Measurements from ENCODE around the gene OR4C6. TPM values are rescaled to one million over a fixed set of nuclear protein-coding genes. Genes with fewer than 3 reads are reported as not detected.

The OR4C6 gene
- not detected for total RNA-seq
- long read RNA-seq, result 0 reads

- ATAC-seq, result no peak
- no peak for DNase-seq (ENCODE audit: missing footprints)
- intact Hi-C loops (cut with DNase I), result no loop called here
Observed at GRCh38 chr11:55661901-55662300, at the start of gene OR4C6. Gene OR4C6, plus strand, starts transcription at chr11:55662201. Its CDS starts 2,966 bp downstream, at chr11:55665167.

GRCh38 chr11:55624531-55624930, 37.5 kb upstream of the OR4C6 start:
- no peak for DNase-seq (ENCODE audit: missing footprints)
- ATAC-seq, result no peak
- intact Hi-C loops (cut with DNase I), result no loop called here

DNA sequence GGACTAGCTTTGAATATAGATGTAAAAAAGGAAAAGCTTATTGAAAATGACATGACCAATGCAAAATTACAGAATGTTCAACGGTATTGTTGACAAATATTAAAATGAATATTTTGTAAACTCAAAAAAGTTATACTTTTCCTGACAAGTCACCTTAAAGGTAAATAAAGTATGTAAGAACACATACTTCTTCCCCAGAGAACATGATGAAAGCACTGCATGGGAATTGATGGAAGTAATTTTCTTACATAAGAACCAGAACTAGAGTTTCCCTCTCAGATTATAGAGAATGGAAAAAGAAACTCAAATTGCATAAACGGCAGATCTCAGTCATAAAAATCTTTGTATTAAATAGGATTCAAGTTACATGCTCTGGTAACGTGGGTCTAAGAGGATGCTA, 27.2 kb upstream of the OR4C6 start, which contains the start of gene OR4P4:
TSS of gene OR4P4 (plus strand) at position 301 of the 400 bp plus-strand sequence.
- intact Hi-C loops (cut with DNase I), result no loop called here
- DNase-seq (ENCODE audit: missing footprints) (no peak), ATAC-seq (no peak)

DNA sequence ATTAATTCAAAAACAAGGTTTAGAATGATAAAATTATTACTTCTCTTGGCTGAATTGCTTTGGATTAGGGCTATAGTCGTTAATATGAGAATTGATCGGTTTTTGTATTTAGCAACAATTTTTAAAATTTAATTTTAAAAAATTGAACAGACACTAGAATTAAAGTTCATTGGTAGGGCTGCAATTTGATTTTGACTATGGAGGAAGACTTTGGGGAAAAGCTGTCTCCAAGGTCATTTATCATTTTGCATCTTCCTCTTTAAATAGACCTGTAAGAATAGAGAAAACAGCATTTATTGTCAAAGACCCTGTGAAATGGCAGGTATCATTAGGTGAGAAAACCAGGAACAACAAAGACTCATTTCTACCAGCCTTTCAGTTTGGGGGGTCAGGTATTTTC, 14.0 kb upstream of the OR4C6 start, which contains the start of gene OR4S2:
TSS of gene OR4S2 (plus strand) at position 301 of the 400 bp plus-strand sequence. CDS start 2,577 bp downstream, outside the sequence.
- no peak for DNase-seq (ENCODE audit: missing footprints)
- no peak for ATAC-seq
- intact Hi-C loops (cut with DNase I), result no loop called here

- no peak for DNase-seq (ENCODE audit: missing footprints)
- ATAC-seq, result no peak
Observed at GRCh38 chr11:55652560-55652959, 9.4 kb upstream of the OR4C6 start.

GRCh38 chr11:55655096-55655495, 6.9 kb upstream of the OR4C6 start:
- no peak for ATAC-seq
- intact Hi-C loops (cut with DNase I), result no loop called here
- no peak for DNase-seq (ENCODE audit: missing footprints)

More at GRCh38 chr11:55652560-55652959, 9.4 kb upstream of the OR4C6 start:
- intact Hi-C loops (cut with DNase I), result no loop called here

GRCh38 chr11:55658031-55658573, 3.9 kb upstream of the OR4C6 start:
- ATAC-seq (no peak), DNase-seq (ENCODE audit: missing footprints) (no peak)
- intact Hi-C loops (cut with DNase I), result no loop called here

DNA sequence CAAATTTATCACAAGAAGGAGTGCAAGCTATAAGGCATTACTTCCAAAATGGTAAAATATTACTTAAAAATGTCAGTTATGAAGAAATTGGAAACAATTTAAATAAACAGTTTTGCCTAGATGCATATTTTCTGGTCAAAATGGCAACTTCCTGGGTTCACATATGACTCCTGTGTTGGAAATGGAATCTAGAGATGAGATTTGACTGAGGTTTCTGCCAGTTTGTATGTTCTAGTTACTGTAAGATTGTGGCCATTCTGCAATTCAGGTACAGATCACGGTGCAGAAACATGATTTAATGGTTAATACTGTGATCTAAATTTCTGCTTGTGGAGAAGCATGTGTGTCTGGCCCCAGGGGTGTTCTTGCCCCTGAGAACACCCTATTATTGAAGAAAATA, 3.4 kb upstream of the OR4C6 start:
- intact Hi-C loops (cut with DNase I), result no loop called here
- ATAC-seq, result no peak
- DNase-seq (ENCODE audit: missing footprints), result no peak

DNA sequence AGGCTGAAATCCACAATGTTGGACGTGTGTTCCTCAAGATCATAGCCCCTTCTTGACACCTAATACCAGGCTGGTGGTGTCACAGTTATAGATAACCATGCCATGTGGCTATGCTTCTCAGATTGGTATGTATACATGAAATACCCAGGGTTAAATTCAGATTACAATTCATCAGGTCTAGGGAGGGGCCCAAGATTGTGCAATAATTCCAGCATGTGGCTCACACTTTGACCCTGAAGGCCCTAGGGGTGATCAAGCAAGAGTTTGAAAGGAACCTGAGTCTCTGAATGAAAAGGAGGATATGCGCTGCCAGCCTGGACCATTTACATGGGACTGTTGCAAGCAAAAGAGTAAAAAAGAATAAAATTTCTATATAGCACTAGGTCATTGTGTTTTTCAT, 7.4 kb downstream of the OR4C6 start:
- ATAC-seq (no peak), DNase-seq (ENCODE audit: missing footprints) (no peak)
- intact Hi-C loops (cut with DNase I), result no loop called here

GRCh38 chr11:55673860-55674259, 11.9 kb downstream of the OR4C6 start:
- ATAC-seq, result no peak
- intact Hi-C loops (cut with DNase I), result no loop called here
- no peak for DNase-seq (ENCODE audit: missing footprints)

DNA sequence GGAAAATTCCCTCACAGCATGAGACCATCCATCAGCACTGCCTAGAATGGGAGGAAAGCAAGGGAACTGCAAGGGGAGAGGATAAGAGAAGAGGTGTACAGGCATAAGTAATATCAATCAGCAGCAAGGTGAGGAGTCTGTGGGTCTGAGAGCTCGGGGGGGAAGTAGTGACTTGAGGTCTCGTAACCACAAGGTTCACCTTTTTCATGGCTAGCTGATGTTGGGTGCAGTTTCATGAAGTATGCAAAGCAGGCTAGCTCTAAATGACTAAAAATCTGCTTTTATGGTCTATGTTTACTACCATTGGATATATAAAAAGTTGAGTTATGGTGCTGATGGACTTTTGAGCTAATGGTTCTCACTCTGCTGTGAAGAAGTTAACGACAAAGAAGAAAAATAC, 35.8 kb downstream of the OR4C6 start:
- DNase-seq (ENCODE audit: missing footprints) (no peak), ATAC-seq (no peak)
- intact Hi-C loops (cut with DNase I), result no loop called here

- no peak for DNase-seq (ENCODE audit: missing footprints)
- no peak for ATAC-seq
- intact Hi-C loops (cut with DNase I), result no loop called here
Observed at GRCh38 chr11:55701429-55701828, 39.4 kb downstream of the OR4C6 start.

GRCh38 chr11:55707029-55707428, 45.0 kb downstream of the OR4C6 start:
- ATAC-seq (no peak), DNase-seq (ENCODE audit: missing footprints) (no peak)
- intact Hi-C loops (cut with DNase I), result no loop called here

DNA sequence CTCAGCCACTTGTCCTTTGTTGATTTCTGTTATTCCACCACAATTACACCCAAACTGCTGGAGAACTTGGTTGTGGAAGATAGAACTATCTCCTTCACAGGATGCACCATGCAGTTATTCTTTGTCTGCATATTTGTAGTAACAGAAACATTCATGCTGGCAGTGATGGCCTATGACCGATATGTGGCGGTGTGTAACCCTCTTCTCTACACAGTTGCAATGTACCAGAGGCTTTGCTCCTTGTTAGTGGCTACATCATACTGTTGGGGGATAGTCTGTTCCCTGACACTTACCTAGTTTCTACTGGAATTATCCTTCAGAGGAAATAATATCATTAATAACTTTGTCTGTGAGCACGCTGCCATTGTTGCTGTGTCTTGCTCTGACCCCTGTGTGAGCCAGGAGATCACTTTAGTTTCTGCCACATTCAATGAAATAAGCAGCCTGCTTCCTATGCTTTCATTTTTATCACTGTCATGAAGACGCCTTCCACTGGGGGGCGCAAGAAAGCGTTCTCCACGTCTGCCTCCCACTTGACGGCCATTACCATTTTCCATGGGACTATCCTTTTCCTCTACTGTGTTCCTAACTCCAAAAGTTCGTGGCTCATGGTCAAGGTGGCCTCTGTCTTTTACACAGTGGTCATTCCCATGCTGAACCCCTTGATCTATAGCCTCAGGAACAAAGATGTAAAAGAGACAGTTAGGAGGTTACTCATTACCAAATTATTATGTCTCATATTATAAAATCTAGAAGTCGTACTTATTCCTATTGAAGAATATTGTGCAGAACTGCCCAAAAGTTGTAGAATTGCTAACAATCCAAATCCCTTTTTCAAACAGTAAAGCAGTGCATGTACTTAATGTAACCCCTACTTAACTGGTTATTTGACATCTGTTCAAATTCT, 53.2 kb downstream of the OR4C6 start:
- ATAC-seq (no peak), DNase-seq (ENCODE audit: missing footprints) (no peak)
- intact Hi-C loops (cut with DNase I), result no loop called here

Other genes starting within 250 kb of the OR4C6 start
- not detected for gene OR4C15, start 107.7 kb upstream of the OR4C6 start, total RNA-seq
- not detected for gene OR4C16, start 90.1 kb upstream of the OR4C6 start, total RNA-seq
- not detected for gene OR4C11, start 54.6 kb upstream of the OR4C6 start, total RNA-seq
- gene OR4P4, start 27.1 kb upstream of the OR4C6 start, total RNA-seq, result not detected
- gene OR4S2, start 13.9 kb upstream of the OR4C6 start, total RNA-seq, result not detected
- gene OR5D13, start 111.2 kb downstream of the OR4C6 start, total RNA-seq, result not detected
- gene OR5D14, start 133.4 kb downstream of the OR4C6 start, total RNA-seq, result not detected
- gene OR5L1, start 149.2 kb downstream of the OR4C6 start, total RNA-seq, result not detected
- gene OR5D18, start 157.4 kb downstream of the OR4C6 start, total RNA-seq, result not detected
- gene OR5L2, start 165.0 kb downstream of the OR4C6 start, total RNA-seq, result not detected
- gene OR5D16, start 176.6 kb downstream of the OR4C6 start, total RNA-seq, result not detected
- gene TRIM51, start 221.1 kb downstream of the OR4C6 start, total RNA-seq, result not detected